GM10847 (cell line): Measurements from ENCODE around the gene SYT7.

ENCODE experiments used
- POLR2A ChIP-seq: IDR thresholded peaks from 2 replicates; pipeline ENCODE4 v1.6.1; 2011; ENCODE audit not compliant: insufficient read length; ENCODE audit errors: extremely low read depth

Gene SYT7

GRCh38 chr11:61613870-61614269 is 33.0 kb upstream of the SYT7 start:
- no peak for TF ChIP-seq POLR2A

DNA sequence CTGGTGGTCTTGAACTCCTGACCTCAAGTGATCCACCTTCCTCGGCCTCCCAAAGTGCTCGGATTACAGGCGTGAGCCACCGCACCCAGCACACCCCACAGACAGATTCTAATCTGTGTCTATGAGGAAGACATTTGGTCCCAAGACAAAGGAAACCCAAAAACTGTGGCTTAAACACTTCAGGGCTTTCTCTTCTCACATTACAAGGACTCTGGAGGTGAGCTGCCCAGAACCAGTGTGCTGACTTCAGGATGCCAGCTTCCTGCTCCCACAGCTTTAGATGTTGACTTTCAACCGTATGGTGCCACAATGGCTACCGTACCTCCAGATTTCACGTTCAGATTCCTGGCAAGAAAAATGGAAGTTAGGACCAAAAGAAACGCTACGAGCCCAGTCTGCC is 32.2 kb upstream of the SYT7 start:
- no peak for TF ChIP-seq POLR2A

GRCh38 chr11:61611309-61611708 is 30.4 kb upstream of the SYT7 start:
- no peak for TF ChIP-seq POLR2A

GRCh38 chr11:61610905-61611304 is 30.0 kb upstream of the SYT7 start:
- TF ChIP-seq POLR2A: no peak

GRCh38 chr11:61609980-61610366 is 29.1 kb upstream of the SYT7 start:
- no peak for TF ChIP-seq POLR2A

GRCh38 chr11:61609000-61609979 is 28.4 kb upstream of the SYT7 start:
- no peak for TF ChIP-seq POLR2A

DNA sequence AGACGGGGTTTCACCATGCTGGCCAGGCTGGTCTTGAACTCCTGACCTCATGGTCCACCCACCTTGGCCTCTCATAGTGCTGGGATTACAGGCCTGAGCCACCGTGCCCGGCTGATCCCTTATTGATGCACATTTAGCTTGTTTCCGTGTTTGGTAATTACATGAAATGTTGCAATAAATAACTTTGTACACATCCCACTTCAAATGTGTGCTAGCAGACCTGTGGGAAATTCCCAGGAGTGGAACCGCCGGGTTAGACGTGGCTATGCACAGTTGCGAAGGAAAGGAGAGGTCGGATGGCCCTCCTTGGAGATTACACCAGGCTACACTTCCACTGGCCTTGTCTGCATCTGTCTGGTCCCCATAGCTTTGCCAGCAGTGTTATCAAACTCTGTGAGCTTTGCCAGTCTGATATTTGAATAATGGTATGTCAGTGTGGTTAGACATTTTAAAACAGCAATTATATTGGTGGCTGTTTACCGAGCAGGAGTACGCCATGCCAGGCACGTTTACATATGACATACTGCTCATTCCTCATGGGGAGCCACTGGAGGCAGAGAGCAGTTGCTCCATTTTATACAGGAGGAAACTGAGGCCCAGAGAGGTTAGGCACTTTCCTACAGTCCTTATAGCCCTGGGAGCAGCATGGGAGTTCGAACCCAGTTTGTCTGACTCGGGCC is 27.2 kb upstream of the SYT7 start:
- no peak for TF ChIP-seq POLR2A

DNA sequence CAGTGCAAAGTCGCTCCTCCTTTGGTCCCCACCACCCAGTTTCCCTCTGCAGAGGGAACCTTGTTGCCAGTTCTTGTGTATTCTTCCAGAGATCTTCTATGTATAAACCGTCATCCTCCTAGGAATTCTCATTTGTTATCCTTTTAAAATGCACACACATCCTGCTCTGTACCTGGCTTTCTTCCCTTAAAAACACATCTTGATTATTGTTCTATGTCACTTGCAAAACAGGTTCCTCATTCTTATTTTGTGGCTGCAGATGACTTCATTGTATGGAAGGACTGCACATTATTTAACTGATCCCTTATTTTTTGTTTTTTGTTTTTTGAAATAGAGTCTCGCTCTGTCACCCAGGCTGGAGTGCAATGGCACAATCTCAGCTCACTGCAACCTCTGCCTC is 26.6 kb upstream of the SYT7 start:
- no peak for TF ChIP-seq POLR2A

- TF ChIP-seq POLR2A: no peak
Observed at GRCh38 chr11:61603667-61604066, 22.8 kb upstream of the SYT7 start.

- TF ChIP-seq POLR2A: no peak
Observed at GRCh38 chr11:61602775-61603569, 22.1 kb upstream of the SYT7 start.

DNA sequence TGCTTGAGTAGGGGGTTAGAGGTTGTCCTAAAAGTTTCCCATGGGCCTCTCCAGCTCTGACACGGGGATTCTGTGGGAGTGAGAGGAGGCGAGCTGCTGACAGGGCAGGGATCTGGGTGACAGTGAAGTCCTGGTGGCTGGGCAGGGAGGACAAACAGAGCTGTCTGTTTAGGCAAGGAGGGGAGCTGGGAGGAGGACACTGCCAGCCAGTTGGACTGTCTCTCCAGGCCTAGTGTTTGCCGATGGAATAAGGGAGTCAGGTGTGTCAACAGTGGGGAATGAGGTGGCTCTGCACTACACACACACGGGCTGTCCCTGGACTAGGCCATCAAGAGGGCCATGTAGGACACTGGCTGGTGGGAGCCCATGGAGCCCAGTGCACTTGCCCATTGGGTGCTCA is 20.6 kb upstream of the SYT7 start:
- no peak for TF ChIP-seq POLR2A

DNA sequence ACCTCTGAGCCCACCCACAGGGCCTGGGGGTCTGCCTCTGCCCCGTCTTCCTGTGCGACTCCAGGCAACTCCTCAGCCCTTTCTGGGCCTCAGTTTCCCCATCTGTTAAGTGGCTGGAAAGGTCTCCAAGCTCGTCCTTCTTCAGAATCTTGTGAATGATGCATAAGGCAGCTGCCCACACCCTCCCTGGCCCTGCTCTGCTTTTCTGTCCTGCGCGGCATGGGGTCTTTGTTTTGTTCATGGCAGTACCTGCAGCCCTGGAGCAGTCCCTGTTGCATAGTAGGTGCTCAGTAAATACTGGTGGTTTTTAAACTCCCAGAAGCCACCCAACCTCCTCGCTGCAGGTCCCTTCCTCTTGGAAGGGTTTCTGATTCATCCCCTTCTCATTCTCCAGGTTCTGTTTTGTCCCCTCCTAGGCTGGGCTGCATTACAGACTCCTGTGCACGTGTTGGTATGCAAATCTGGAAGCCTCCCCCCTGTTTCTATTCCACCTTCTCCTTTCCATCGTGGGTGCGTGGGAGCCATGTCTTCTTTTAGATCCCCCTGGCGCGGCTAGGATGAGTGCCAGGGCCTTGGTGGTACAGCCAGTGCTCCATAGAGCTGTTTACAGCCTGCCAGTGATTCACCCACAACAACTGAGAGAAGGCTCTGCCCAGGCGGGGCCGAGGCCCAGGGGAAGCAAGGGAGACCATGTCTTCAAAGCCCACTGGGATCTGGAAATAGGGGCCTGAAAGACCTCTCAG is 19.3 kb upstream of the SYT7 start:
- no peak for TF ChIP-seq POLR2A

- no peak for TF ChIP-seq POLR2A
Observed at GRCh38 chr11:61598886-61599868, 18.3 kb upstream of the SYT7 start.

- TF ChIP-seq POLR2A: no peak
Observed at GRCh38 chr11:61598374-61598773, 17.5 kb upstream of the SYT7 start.
